Measurements from ENCODE around the gene GTPBP3.

GTPBP3 gene

GRCh38 chr19:17325881-17326594, 11.3 kb upstream of the GTPBP3 start:
- Histone ChIP-seq H3K27me3 (ENCODE audit: insufficient read depth, low read depth, severe bottlenecking) (no peaks in the 10 kb centered on the region), H3K27ac (no peak overlapping the region), H3K36me3 (peaks cover 53% of the 10 kb centered on the region), H3K9me3 (ENCODE audit: severe bottlenecking) (no peaks in the 10 kb centered on the region), H3K4me3 (ENCODE audit: low read depth, low read length) (no peak overlapping the region)
- no peak for DNase-seq
- TF ChIP-seq CTCF (IDR thresholded peaks at IDR 0.05; ENCODE audit: low read depth, low read length) = no peak

GRCh38 chr19:17326595-17326966, 10.8 kb upstream of the GTPBP3 start:
- DNase-seq = no peak
- H3K27me3 ChIP-seq (ENCODE audit: insufficient read depth, low read depth, severe bottlenecking) = no peaks in the 10 kb centered on the region
- no peak overlapping the region for H3K4me3 ChIP-seq (ENCODE audit: low read depth, low read length)
- no peak for TF ChIP-seq CTCF (IDR thresholded peaks at IDR 0.05; ENCODE audit: low read depth, low read length)
- H3K36me3 ChIP-seq = peaks cover 49% of the 10 kb centered on the region
- no peak overlapping the region for H3K27ac ChIP-seq
- no peaks in the 10 kb centered on the region for H3K9me3 ChIP-seq (ENCODE audit: severe bottlenecking)

GRCh38 chr19:17327068-17327653, 10.2 kb upstream of the GTPBP3 start:
- Histone ChIP-seq H3K4me3 (ENCODE audit: low read depth, low read length) (no peak overlapping the region), H3K36me3 (peaks cover 47% of the 10 kb centered on the region), H3K27me3 (ENCODE audit: insufficient read depth, low read depth, severe bottlenecking) (no peaks in the 10 kb centered on the region), H3K27ac (no peak overlapping the region), H3K9me3 (ENCODE audit: severe bottlenecking) (no peaks in the 10 kb centered on the region)
- DNase-seq = no peak
- no peak for TF ChIP-seq CTCF (IDR thresholded peaks at IDR 0.05; ENCODE audit: low read depth, low read length)

GRCh38 chr19:17327654-17328516, 9.5 kb upstream of the GTPBP3 start:
- no peak for TF ChIP-seq CTCF (IDR thresholded peaks at IDR 0.05; ENCODE audit: low read depth, low read length)
- Histone ChIP-seq H3K27me3 (ENCODE audit: insufficient read depth, low read depth, severe bottlenecking) (no peaks in the 10 kb centered on the region), H3K36me3 (peaks cover 47% of the 10 kb centered on the region), H3K27ac (no peak overlapping the region), H3K9me3 (ENCODE audit: severe bottlenecking) (no peaks in the 10 kb centered on the region), H3K4me3 (ENCODE audit: low read depth, low read length) (no peak overlapping the region)
- DNase-seq = no peak

- no peak for TF ChIP-seq CTCF (IDR thresholded peaks at IDR 0.05; ENCODE audit: low read depth, low read length)
- DNase-seq = no peak
- no peak overlapping the region for H3K27ac ChIP-seq
- H3K9me3 ChIP-seq (ENCODE audit: severe bottlenecking) = no peaks in the 10 kb centered on the region
- H3K4me3 ChIP-seq (ENCODE audit: low read depth, low read length) = no peak overlapping the region
- H3K36me3 ChIP-seq = peaks cover 51% of the 10 kb centered on the region
- H3K27me3 ChIP-seq (ENCODE audit: insufficient read depth, low read depth, severe bottlenecking) = no peaks in the 10 kb centered on the region
These were observed 8.6 kb upstream of the GTPBP3 start for GRCh38 chr19:17328517-17329365.

Data from WERI-Rb-1 (cell line).